ENCODE measurements around the gene MVB12B. TPM values are rescaled to one million over a fixed set of nuclear protein-coding genes. Genes with fewer than 3 reads are reported as not detected.

The MVB12B gene
- total and polyA plus RNA-seq, 9 donors = 7.0 to 23.1 (median 17.8) TPM

- 67 to 78% (median 72%) methylated on average over 10 of the region's 10 CpGs for WGBS, 3 donors
- DNase-seq = no peak
- H3K27me3 ChIP-seq = no peaks in the 10 kb centered on the region
These were observed 204.5 kb downstream of the MVB12B start for GRCh38 chr9:126531035-126531571.

GRCh38 chr9:126531591-126531990, 205.0 kb downstream of the MVB12B start:
- Histone ChIP-seq H3K27me3 (no peaks in the 10 kb centered on the region), H3K27ac (no peak overlapping the region), H3K36me3 (no peaks in the 10 kb centered on the region), H3K9me3 (no peaks in the 10 kb centered on the region), H3K4me1 (ENCODE audit: insufficient read depth) (no peaks in the 10 kb centered on the region), H3K4me3 (no peak overlapping the region)
- TF ChIP-seq EP300 (IDR thresholded peaks at IDR 0.05) = no peak
- TF ChIP-seq POLR2A (IDR thresholded peaks at IDR 0.05) = no peak
- no peak for TF ChIP-seq CTCF (IDR thresholded peaks at IDR 0.05)
- intact Hi-C loops (cut with DNase I) = no loop called here
- 46 to 54% (median 53%) methylated on average over 5 of the region's 5 CpGs for WGBS, 3 donors
- DNase-seq = no peak

More at GRCh38 chr9:126531035-126531571, 204.5 kb downstream of the MVB12B start:
- no peak overlapping the region for H3K4me3 ChIP-seq
- intact Hi-C loops (cut with DNase I) = no loop called here
- no peaks in the 10 kb centered on the region for H3K9me3 ChIP-seq
- H3K27ac ChIP-seq = no peak overlapping the region
- TF ChIP-seq POLR2A (IDR thresholded peaks at IDR 0.05) (no peak), CTCF (IDR thresholded peaks at IDR 0.05) (no peak), EP300 (IDR thresholded peaks at IDR 0.05) (no peak)
- no peaks in the 10 kb centered on the region for H3K4me1 ChIP-seq (ENCODE audit: insufficient read depth)
- H3K36me3 ChIP-seq = no peaks in the 10 kb centered on the region

GRCh38 chr9:126532019-126532462, 205.4 kb downstream of the MVB12B start:
- DNase-seq = peak in 2 of 5 donors; percentile 35 to 42
- TF ChIP-seq EP300 (IDR thresholded peaks at IDR 0.05) = no peak
- TF ChIP-seq POLR2A (IDR thresholded peaks at IDR 0.05) = no peak
- TF ChIP-seq CTCF (IDR thresholded peaks at IDR 0.05) = no peak
- no peaks in the 10 kb centered on the region for H3K36me3 ChIP-seq
- intact Hi-C loops (cut with DNase I) = no loop called here
- H3K27me3 ChIP-seq = no peaks in the 10 kb centered on the region
- H3K4me1 ChIP-seq (ENCODE audit: insufficient read depth) = no peaks in the 10 kb centered on the region
- no peaks in the 10 kb centered on the region for H3K9me3 ChIP-seq
- H3K4me3 ChIP-seq = no peak overlapping the region
- WGBS, 3 donors = 16 to 37% (median 31%) methylated on average over 9 of the region's 9 CpGs
- no peak overlapping the region for H3K27ac ChIP-seq

- TF ChIP-seq POLR2A (IDR thresholded peaks at IDR 0.05) (no peak), CTCF (IDR thresholded peaks at IDR 0.05) (no peak), EP300 (IDR thresholded peaks at IDR 0.05) (no peak)
- H3K27me3 ChIP-seq = no peaks in the 10 kb centered on the region
- no peak for DNase-seq
- H3K9me3 ChIP-seq = no peaks in the 10 kb centered on the region
- H3K36me3 ChIP-seq = no peaks in the 10 kb centered on the region
- 28 to 39% (median 37%) methylated on average over 8 of the region's 8 CpGs for WGBS, 3 donors
- intact Hi-C loops (cut with DNase I) = no loop called here
- no peak overlapping the region for H3K4me3 ChIP-seq
- H3K27ac ChIP-seq = no peak overlapping the region
- H3K4me1 ChIP-seq (ENCODE audit: insufficient read depth) = no peaks in the 10 kb centered on the region
These were observed 205.9 kb downstream of the MVB12B start for GRCh38 chr9:126532489-126532888.
